Stomach smooth muscle (tissue), 2 donors: ENCODE results near the gene GRIA4.

Experiments
- H3K27ac ChIP-seq: one replicate; pipeline ENCODE4 v1.7.0; 2013; ENCODE audit warnings: mild to moderate bottlenecking, low read length, inconsistent platforms
- H3K27me3 ChIP-seq, 2 donors: one replicate each; pipeline ENCODE4 v1.7.0; 2013; ENCODE audit warnings: low read length in 2 of 2; ENCODE audit not compliant: insufficient read depth in 2 of 2, control insufficient read depth in 1 of 2
- H3K36me3 ChIP-seq, 2 donors: one replicate each; pipeline ENCODE4 v1.7.0; 2013; ENCODE audit warnings: low read length in 2 of 2; ENCODE audit not compliant: control insufficient read depth in 2 of 2, insufficient read depth in 2 of 2
- H3K4me1 ChIP-seq: one replicate; pipeline ENCODE4 v1.7.0; 2013; ENCODE audit warnings: low read length; ENCODE audit not compliant: control insufficient read depth, insufficient read depth
- H3K4me3 ChIP-seq, 2 donors: one replicate each; pipeline ENCODE4 v1.7.0; 2013; ENCODE audit warnings: low read length in 2 of 2
- H3K9ac ChIP-seq, 2 donors: one replicate each; pipeline ENCODE4 v1.7.0; 2013; ENCODE audit warnings: low read length in 2 of 2, mild to moderate bottlenecking in 1 of 2
- H3K9me3 ChIP-seq, 2 donors: one replicate each; pipeline ENCODE4 v1.7.0; 2013; ENCODE audit warnings: low read length in 2 of 2; ENCODE audit not compliant: control insufficient read depth in 2 of 2
- donor health status: healthy.
- donor health status: Pancreatic carcinoma.

The GRIA4 gene

DNA sequence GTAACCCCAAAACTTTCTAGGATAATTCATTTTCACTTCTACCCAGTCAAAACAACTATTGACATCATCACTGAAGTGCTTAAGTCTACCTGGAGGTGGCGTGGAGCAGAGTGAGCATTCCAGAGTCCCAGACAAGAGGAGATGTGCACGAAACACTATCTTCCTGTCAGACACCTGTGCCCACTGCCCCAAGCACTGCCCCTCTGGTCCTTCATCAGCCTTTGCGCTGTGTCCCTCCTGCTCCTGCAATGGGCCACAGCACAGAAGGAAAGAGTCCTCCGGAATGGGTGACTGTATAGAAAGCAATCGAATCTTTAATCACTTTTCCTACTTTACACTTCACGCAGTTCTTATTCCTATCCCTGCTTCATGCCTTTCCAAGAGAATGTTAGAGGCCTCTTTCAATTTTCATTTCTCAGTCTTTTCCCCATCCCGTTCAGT, 512 bp upstream of the GRIA4 start:
- Histone ChIP-seq H3K9me3 (peaks cover 0 to 2% of the 10 kb centered on the region in 2 donors), H3K4me3 (no peak overlapping the region), H3K36me3 (no peaks in the 10 kb centered on the region), H3K27me3 (peaks cover 18 to 25% of the 10 kb centered on the region in 2 donors), H3K27ac (no peak overlapping the region), H3K9ac (no peak overlapping the region), H3K4me1 (peaks cover 10% of the 10 kb centered on the region)

DNA sequence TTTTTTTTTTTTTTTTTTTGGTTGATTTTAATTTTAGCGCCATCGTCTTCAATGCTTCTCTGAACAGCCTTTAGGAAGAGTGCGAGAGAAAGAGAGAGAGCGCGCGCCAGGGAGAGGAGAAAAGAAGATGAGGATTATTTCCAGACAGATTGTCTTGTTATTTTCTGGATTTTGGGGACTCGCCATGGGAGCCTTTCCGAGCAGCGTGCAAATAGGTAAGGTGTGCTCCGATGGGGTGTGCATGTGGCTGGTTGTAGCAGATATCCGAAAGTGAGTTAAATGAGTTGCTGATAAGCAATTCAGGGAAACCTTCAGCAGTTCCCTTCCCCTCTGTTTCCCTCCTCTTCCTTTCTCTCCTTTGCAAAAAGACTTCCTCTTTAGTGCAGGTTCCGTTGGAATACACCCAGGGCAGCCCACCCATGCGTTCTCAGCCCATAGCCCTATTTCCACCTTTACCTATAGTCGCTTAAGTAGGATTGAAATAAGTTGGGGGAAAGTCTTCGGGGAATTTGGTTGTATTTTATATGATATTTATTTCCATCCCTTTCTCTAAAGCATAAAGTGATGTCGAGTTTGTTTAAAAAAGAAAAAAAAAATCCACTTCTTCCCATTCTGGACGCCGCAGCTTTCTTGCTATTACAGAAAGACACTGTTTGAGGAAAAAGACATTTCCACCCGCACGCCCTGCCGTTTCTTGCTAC, 1.1 kb downstream of the GRIA4 start:
- no peaks in the 10 kb centered on the region for H3K36me3 ChIP-seq
- peaks cover 18 to 25% of the 10 kb centered on the region in 2 donors for H3K27me3 ChIP-seq
- H3K27ac ChIP-seq = no peak overlapping the region
- peak overlapping the region; percentile 26 to 66 for H3K4me3 ChIP-seq
- no peaks in the 10 kb centered on the region for H3K9me3 ChIP-seq
- H3K9ac ChIP-seq = no peak overlapping the region
- peaks cover 10% of the 10 kb centered on the region for H3K4me1 ChIP-seq

- H3K27ac ChIP-seq = no peak overlapping the region
- no peak overlapping the region for H3K4me3 ChIP-seq
- H3K27me3 ChIP-seq = peaks cover 18 to 21% of the 10 kb centered on the region in 2 donors
- no peak overlapping the region for H3K9ac ChIP-seq
- peaks cover 10% of the 10 kb centered on the region for H3K4me1 ChIP-seq
- no peaks in the 10 kb centered on the region for H3K36me3 ChIP-seq
- no peaks in the 10 kb centered on the region for H3K9me3 ChIP-seq
Measured at GRCh38 chr11:105611572-105612441, 1.9 kb downstream of the GRIA4 start.

- no peak overlapping the region for H3K27ac ChIP-seq
- H3K36me3 ChIP-seq = no peaks in the 10 kb centered on the region
- H3K4me1 ChIP-seq = peaks cover 10% of the 10 kb centered on the region
- no peak overlapping the region for H3K9ac ChIP-seq
- H3K4me3 ChIP-seq = no peak overlapping the region
- peaks cover 18 to 21% of the 10 kb centered on the region in 2 donors for H3K27me3 ChIP-seq
- no peaks in the 10 kb centered on the region for H3K9me3 ChIP-seq
Measured at GRCh38 chr11:105612771-105613170, 2.9 kb downstream of the GRIA4 start.

- Histone ChIP-seq H3K9me3 (no peaks in the 10 kb centered on the region), H3K4me1 (peaks cover 10% of the 10 kb centered on the region), H3K9ac (no peak overlapping the region), H3K4me3 (no peak overlapping the region), H3K27ac (no peak overlapping the region), H3K27me3 (peaks cover 18 to 21% of the 10 kb centered on the region in 2 donors), H3K36me3 (no peaks in the 10 kb centered on the region)
Measured at GRCh38 chr11:105613183-105613582, 3.3 kb downstream of the GRIA4 start.

GRCh38 chr11:105618343-105618955, 8.6 kb downstream of the GRIA4 start:
- H3K36me3 ChIP-seq = no peaks in the 10 kb centered on the region
- H3K27ac ChIP-seq = no peak overlapping the region
- H3K4me1 ChIP-seq = no peaks in the 10 kb centered on the region
- H3K9me3 ChIP-seq = no peaks in the 10 kb centered on the region
- H3K27me3 ChIP-seq = no peaks in the 10 kb centered on the region
- H3K9ac ChIP-seq = no peak overlapping the region
- H3K4me3 ChIP-seq = no peak overlapping the region

GRCh38 chr11:105619556-105619955, 9.7 kb downstream of the GRIA4 start:
- no peak overlapping the region for H3K27ac ChIP-seq
- H3K9ac ChIP-seq = no peak overlapping the region
- no peaks in the 10 kb centered on the region for H3K36me3 ChIP-seq
- H3K27me3 ChIP-seq = no peaks in the 10 kb centered on the region
- H3K9me3 ChIP-seq = no peaks in the 10 kb centered on the region
- H3K4me1 ChIP-seq = no peaks in the 10 kb centered on the region
- no peak overlapping the region for H3K4me3 ChIP-seq

DNA sequence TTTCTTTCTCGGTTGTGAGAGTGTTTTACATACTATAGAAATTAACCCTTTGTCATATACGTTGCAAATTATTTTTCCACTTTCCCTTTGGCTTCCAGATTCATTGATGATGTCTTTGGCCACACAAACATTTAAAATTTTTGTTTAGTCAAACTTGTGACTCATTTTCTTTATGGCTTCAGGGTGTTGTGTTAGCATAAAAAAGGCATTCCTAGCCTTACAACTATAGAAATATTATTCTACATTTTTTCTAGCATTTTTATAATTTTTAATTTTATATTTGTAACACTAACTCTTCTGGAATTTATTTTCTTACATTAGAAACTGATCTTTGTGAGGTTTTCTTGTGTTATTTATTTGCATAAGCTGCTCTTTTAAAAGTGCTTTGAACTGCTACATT, 12.1 kb downstream of the GRIA4 start:
- Histone ChIP-seq H3K4me1 (no peaks in the 10 kb centered on the region), H3K27ac (no peak overlapping the region), H3K9me3 (no peaks in the 10 kb centered on the region), H3K36me3 (no peaks in the 10 kb centered on the region), H3K27me3 (no peaks in the 10 kb centered on the region), H3K4me3 (no peak overlapping the region), H3K9ac (no peak overlapping the region)

DNA sequence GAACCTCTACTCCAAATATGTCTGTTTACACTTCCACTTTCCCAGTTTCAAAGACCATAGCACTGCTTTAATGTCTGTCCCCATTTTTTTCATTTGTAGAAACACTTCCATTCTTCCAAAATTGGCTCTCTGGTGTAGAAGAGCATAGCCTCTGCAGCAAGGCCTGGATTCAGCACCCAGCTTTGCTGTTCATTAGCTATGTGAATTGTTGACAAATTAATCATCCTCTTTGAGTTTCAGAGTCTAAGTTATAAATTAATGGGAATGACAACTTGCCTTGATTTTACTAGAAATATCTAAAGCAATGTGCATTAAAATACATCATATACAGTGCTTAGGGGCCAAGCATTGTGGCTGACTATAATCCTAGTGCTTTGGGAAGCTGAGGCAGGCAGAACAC, 22.4 kb downstream of the GRIA4 start:
- no peak overlapping the region for H3K4me3 ChIP-seq
- H3K27me3 ChIP-seq = no peaks in the 10 kb centered on the region
- H3K27ac ChIP-seq = no peak overlapping the region
- no peaks in the 10 kb centered on the region for H3K36me3 ChIP-seq
- H3K9ac ChIP-seq = no peak overlapping the region
- H3K9me3 ChIP-seq = no peaks in the 10 kb centered on the region
- H3K4me1 ChIP-seq = no peaks in the 10 kb centered on the region

DNA sequence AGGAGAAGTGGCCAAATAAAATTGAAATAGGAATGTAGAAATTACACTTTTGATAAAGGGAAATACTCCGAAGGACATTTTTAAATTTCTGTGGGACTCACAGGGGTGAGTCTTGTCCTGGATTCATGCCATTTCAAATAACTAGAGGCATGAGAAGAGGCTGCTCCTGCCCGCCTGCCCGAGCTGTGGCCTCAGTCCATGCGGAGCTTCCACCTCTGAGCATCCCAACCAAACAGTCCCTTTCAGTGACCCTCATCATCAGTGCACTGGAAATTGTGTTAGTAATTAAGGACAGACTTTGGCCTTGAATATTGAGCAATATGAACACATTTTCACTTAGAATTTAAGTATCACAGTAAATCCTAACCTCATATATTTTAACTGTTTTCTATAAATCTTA, 25.6 kb downstream of the GRIA4 start:
- no peak overlapping the region for H3K4me3 ChIP-seq
- no peaks in the 10 kb centered on the region for H3K4me1 ChIP-seq
- no peak overlapping the region for H3K9ac ChIP-seq
- no peaks in the 10 kb centered on the region for H3K27me3 ChIP-seq
- no peaks in the 10 kb centered on the region for H3K36me3 ChIP-seq
- H3K9me3 ChIP-seq = no peaks in the 10 kb centered on the region
- no peak overlapping the region for H3K27ac ChIP-seq
